ENCODE data around the gene FAIM2. TPM values are rescaled to one million over a fixed set of nuclear protein-coding genes. Genes with fewer than 3 reads are reported as not detected.

The FAIM2 gene
- total RNA-seq, 1 experiment from 2014 or later, result 0.09 TPM

DNA sequence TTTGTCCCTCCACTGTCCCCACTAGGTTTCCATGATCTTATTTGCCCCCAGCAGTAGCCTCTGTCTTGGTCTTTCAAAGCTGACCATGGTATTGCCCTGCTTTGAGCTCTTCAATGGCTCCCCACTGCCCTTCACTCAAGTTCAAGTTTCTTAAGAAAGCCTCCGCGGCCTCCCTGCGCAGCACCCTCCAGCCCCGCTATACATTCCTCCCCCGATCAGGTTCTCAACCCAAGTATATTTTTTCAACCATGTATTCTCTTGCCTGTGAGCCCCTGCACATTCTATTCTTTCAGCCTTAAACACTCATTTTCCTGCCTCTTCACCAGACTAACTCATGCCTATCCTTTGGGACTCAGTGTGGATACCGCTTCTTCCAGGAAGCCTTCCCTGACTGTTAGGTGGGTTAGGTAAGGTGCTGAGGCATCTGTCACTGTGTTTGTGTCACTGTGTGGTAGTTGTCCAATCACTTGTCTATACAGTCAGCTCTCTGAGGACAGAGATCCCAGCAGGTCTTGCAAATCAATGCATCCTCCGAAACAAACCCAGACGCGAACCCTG lies 4.3 kb downstream of the FAIM2 start:
- Histone ChIP-seq H3K9me3 (no peaks in the 10 kb centered on the region), H3K4me1 (peaks cover 18% of the 10 kb centered on the region), H3K36me3 (ENCODE audit: control insufficient read depth, insufficient read depth, low read length) (no peaks in the 10 kb centered on the region), H3K27me3 (replicated peaks; ENCODE audit: control insufficient read depth, insufficient read depth, low read length) (no peaks in the 10 kb centered on the region), H3K4me3 (ENCODE audit: low read depth, low read length) (no peak overlapping the region)
- DNase-seq, result no peak
- H3K4me3 Mint-ChIP-seq (ENCODE audit: unreplicated experiment), result no peak overlapping the region
- peaks cover 7% of the 10 kb centered on the region for H3K36me3 Mint-ChIP-seq (ENCODE audit: insufficient read depth, unreplicated experiment)
- H3K27me3 Mint-ChIP-seq (ENCODE audit: insufficient read depth, unreplicated experiment), result no peaks in the 10 kb centered on the region
- intact Hi-C loops (cut with micrococcal nuclease; ENCODE audit: unreplicated experiment), result no loop called here
- H3K27ac Mint-ChIP-seq (ENCODE audit: unreplicated experiment), result no peak overlapping the region
- no TSS peak for BruUV-seq (replicated peaks)
- TF ChIP-seq CTCF (IDR thresholded peaks at IDR 0.05; ENCODE audit: insufficient read depth in 1 of 2, low read depth in 1 of 2, low read length in 1 of 2, severe bottlenecking in 1 of 2, unreplicated experiment in 1 of 2), result no peak
- ChIA-PET POLR2A (no interaction called here), CTCF (interaction anchor here (0.6 kb wide), 1 partner anchor 1584 kb away, joined by 3 read pairs; no protein-coding TSS in a partner anchor)
- no peaks in the 10 kb centered on the region for H3K9me3 Mint-ChIP-seq (ENCODE audit: unreplicated experiment)
- H3K4me1 Mint-ChIP-seq (ENCODE audit: low read depth, unreplicated experiment), result no peaks in the 10 kb centered on the region

DNA sequence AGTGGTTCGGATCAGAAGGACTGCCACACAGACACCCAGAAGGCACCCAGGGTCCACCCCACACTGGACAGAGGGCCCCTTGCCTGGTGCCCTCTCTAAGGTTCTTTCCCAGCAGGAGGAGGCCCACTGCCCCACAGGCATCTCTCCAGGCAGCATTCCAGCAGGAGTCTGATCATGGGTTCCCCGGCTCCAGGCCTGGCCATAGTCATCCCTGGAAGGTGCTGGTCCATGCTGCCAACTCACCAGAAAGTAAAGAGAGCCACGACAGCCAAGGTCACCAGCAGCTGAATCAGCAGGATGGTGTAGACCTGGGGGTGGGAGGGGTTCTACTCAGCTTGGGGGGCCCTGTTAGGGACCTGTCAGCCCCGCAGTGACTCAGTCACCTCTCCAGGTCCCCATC lies 6.4 kb downstream of the FAIM2 start:
- Mint-ChIP-seq H3K27me3 (ENCODE audit: insufficient read depth, unreplicated experiment) (no peaks in the 10 kb centered on the region), H3K9me3 (ENCODE audit: unreplicated experiment) (no peaks in the 10 kb centered on the region), H3K4me3 (ENCODE audit: unreplicated experiment) (no peak overlapping the region), H3K27ac (ENCODE audit: unreplicated experiment) (no peak overlapping the region), H3K4me1 (ENCODE audit: low read depth, unreplicated experiment) (no peaks in the 10 kb centered on the region), H3K36me3 (ENCODE audit: insufficient read depth, unreplicated experiment) (peaks cover 7% of the 10 kb centered on the region)
- no peak overlapping the region for H3K4me3 ChIP-seq (ENCODE audit: low read depth, low read length)
- DNase-seq, result no peak
- BruUV-seq (replicated peaks), result no TSS peak
- peaks cover 21% of the 10 kb centered on the region for H3K4me1 ChIP-seq
- POLR2A ChIA-PET, result no interaction called here
- TF ChIP-seq CTCF (IDR thresholded peaks at IDR 0.05; ENCODE audit: insufficient read depth in 1 of 2, low read depth in 1 of 2, low read length in 1 of 2, severe bottlenecking in 1 of 2, unreplicated experiment in 1 of 2), result no peak
- H3K36me3 ChIP-seq (ENCODE audit: control insufficient read depth, insufficient read depth, low read length), result no peaks in the 10 kb centered on the region
- intact Hi-C loops (cut with micrococcal nuclease; ENCODE audit: unreplicated experiment), result no loop called here
- CTCF ChIA-PET, result no interaction called here
- no peaks in the 10 kb centered on the region for H3K27me3 ChIP-seq (replicated peaks; ENCODE audit: control insufficient read depth, insufficient read depth, low read length)
- no peaks in the 10 kb centered on the region for H3K9me3 ChIP-seq

DNA sequence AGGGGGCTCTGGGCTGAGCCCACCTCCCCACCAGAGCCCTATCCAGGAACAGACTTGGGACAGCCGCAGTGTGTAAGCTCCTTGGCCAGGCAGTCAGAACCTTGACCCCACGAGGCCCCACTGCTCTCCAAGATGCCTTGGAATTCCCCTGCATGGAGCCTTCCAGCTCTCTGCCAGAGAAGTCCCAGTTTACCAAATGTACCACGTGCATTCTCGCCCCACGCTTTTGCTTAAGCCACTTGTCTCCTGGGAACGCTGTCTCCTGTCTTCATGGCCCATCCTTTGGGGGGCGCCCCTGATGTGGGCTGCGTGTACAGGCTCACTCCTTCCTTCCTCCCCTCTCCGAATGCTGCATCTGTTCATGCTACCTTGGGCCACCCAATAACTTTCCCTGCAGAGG lies 7.9 kb downstream of the FAIM2 start:
- no peak overlapping the region for H3K27ac Mint-ChIP-seq (ENCODE audit: unreplicated experiment)
- no peaks in the 10 kb centered on the region for H3K27me3 ChIP-seq (replicated peaks; ENCODE audit: control insufficient read depth, insufficient read depth, low read length)
- no peaks in the 10 kb centered on the region for H3K27me3 Mint-ChIP-seq (ENCODE audit: insufficient read depth, unreplicated experiment)
- H3K36me3 Mint-ChIP-seq (ENCODE audit: insufficient read depth, unreplicated experiment), result peaks cover 7% of the 10 kb centered on the region
- H3K4me1 ChIP-seq, result peaks cover 21% of the 10 kb centered on the region
- H3K9me3 ChIP-seq, result no peaks in the 10 kb centered on the region
- H3K4me3 ChIP-seq (ENCODE audit: low read depth, low read length), result no peak overlapping the region
- TF ChIP-seq CTCF (IDR thresholded peaks at IDR 0.05; ENCODE audit: insufficient read depth in 1 of 2, low read depth in 1 of 2, low read length in 1 of 2, severe bottlenecking in 1 of 2, unreplicated experiment in 1 of 2), result no peak
- DNase-seq, result no peak
- no peaks in the 10 kb centered on the region for H3K9me3 Mint-ChIP-seq (ENCODE audit: unreplicated experiment)
- H3K36me3 ChIP-seq (ENCODE audit: control insufficient read depth, insufficient read depth, low read length), result no peaks in the 10 kb centered on the region
- CTCF ChIA-PET, result no interaction called here
- no peak overlapping the region for H3K4me3 Mint-ChIP-seq (ENCODE audit: unreplicated experiment)
- POLR2A ChIA-PET, result no interaction called here
- BruUV-seq (replicated peaks), result no TSS peak
- H3K4me1 Mint-ChIP-seq (ENCODE audit: low read depth, unreplicated experiment), result no peaks in the 10 kb centered on the region
- intact Hi-C loops (cut with micrococcal nuclease; ENCODE audit: unreplicated experiment), result no loop called here

Measured in Caco-2 (cell line).